ENCODE data around the gene VPS29.
A peak's percentile ranks its signal among the peaks of the same experiment; 100 is the strongest.
"Not testable (repeated sequence)": the region's sequence is repeated elsewhere in the genome, so short reads cannot be mapped to it uniquely, and the experiment has no call there.

The VPS29 gene

GRCh38 chr12:110501752-110502738, at the start of gene VPS29, which contains the start of gene RAD9B:
Gene VPS29, minus strand, starts transcription at chr12:110502111. Its CDS starts 60 bp downstream, at chr12:110502051.
Gene RAD9B, plus strand, starts transcription at chr12:110502331. Its CDS starts 7 bp downstream, at chr12:110502338.
- peak; percentile 99 for DNase-seq

- no peak for DNase-seq
Measured at GRCh38 chr12:110550981-110551380, 49.1 kb upstream of the VPS29 start.

GRCh38 chr12:110549716-110550115, 47.8 kb upstream of the VPS29 start:
- DNase-seq, result no peak

- DNase-seq, result no peak
Measured at GRCh38 chr12:110548678-110549077, 46.8 kb upstream of the VPS29 start.

GRCh38 chr12:110547090-110547489, 45.2 kb upstream of the VPS29 start:
- no peak for DNase-seq

GRCh38 chr12:110546339-110546738, 44.4 kb upstream of the VPS29 start:
- DNase-seq, result no peak

GRCh38 chr12:110545812-110546211, 43.9 kb upstream of the VPS29 start:
- DNase-seq, result no peak

GRCh38 chr12:110545259-110545658, 43.3 kb upstream of the VPS29 start:
- DNase-seq, result not testable (repeated sequence)

GRCh38 chr12:110543965-110544364, 42.1 kb upstream of the VPS29 start:
- DNase-seq, result no peak

GRCh38 chr12:110543252-110543959, 41.5 kb upstream of the VPS29 start:
- no peak for DNase-seq

- DNase-seq, result no peak
Measured at GRCh38 chr12:110540048-110540447, 38.1 kb upstream of the VPS29 start.

- DNase-seq, result no peak
Measured at GRCh38 chr12:110538869-110539622, 37.1 kb upstream of the VPS29 start.

GRCh38 chr12:110537605-110538409, 35.9 kb upstream of the VPS29 start:
- DNase-seq, result peak; percentile 82

GRCh38 chr12:110536834-110537604, 35.1 kb upstream of the VPS29 start:
- peak; percentile 60 for DNase-seq

GRCh38 chr12:110534811-110535210, 32.9 kb upstream of the VPS29 start:
- DNase-seq, result no peak

- DNase-seq, result no peak
Measured at GRCh38 chr12:110533607-110534006, 31.7 kb upstream of the VPS29 start.

GRCh38 chr12:110532644-110533043, 30.7 kb upstream of the VPS29 start:
- DNase-seq, result no peak

GRCh38 chr12:110531741-110532333, 29.9 kb upstream of the VPS29 start:
- DNase-seq, result no peak

- DNase-seq, result no peak
Measured at GRCh38 chr12:110530511-110530910, 28.6 kb upstream of the VPS29 start.

GRCh38 chr12:110528277-110528839, 26.4 kb upstream of the VPS29 start:
- no peak for DNase-seq

Measured in NCI-H774 (cell line).